ENCODE measurements around the gene ARHGAP29. TPM values are rescaled to one million over a fixed set of nuclear protein-coding genes. Genes with fewer than 3 reads are reported as not detected.
"Not testable (repeated sequence)": the region's sequence is repeated elsewhere in the genome, so short reads cannot be mapped to it uniquely, and the experiment has no call there.

ARHGAP29 gene
- total RNA-seq, 1 donor from 2014 or later, result 67.2 TPM

DNA sequence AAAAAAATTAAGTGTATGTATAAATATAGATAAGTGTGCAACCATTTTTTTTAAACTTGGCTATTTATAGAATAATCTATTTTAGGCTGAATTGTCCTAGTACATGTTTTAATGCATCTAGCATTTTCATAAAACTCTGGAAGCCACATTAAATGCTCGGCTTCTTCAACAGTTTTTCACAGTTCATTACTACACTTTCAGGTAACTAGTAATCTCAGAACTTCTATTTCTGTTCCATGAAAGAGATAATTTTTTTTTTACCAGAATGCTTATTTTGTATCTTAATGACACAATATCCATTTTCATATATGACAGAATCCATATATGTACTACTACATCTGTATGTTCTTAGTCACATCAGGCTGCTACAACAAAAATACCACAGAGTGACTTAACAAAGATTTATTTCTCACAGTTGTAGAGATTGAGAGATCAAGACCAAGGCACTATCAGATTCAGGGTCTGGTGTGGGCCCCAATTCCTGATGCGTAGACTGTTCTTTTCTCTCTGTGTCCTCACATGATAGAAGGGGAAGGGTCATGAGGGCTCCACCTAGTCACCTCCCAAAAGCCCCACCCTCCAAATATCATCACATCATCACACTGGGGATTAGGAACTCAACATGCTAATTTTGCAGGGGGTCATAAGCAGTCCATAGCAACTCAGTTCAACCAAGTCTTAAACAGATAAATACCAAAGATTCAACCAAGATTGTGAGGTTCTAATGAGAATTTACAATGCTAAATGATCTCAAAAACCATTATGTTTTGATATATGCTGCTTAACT lies 43.1 kb downstream of the ARHGAP29 start:
- ATAC-seq, result peak; percentile 26
- DNase-seq (ENCODE audit: low spot score), result no peak
- intact Hi-C loops (cut with DNase I), result no loop called here

DNA sequence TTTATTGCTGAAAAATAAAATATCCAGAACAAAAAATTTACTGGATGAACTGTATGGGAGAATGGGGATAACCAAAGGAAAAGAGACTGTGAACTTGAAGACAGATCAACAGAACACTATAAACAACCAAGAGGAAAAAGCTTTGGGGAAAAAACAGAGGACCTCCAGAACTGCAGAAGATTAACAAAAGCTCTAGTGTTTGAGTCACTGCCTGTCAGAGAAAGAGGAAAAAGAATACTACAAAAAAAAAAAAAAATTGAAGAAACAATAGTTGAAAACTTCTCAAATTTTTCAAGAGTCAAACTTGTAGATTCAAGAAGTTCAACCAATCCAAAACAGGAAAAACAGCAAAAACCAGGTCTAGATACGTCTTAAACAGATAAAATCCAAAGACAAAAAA lies 44.3 kb downstream of the ARHGAP29 start:
- intact Hi-C loops (cut with DNase I), result no loop called here
- ATAC-seq (no peak), DNase-seq (ENCODE audit: low spot score) (no peak)

DNA sequence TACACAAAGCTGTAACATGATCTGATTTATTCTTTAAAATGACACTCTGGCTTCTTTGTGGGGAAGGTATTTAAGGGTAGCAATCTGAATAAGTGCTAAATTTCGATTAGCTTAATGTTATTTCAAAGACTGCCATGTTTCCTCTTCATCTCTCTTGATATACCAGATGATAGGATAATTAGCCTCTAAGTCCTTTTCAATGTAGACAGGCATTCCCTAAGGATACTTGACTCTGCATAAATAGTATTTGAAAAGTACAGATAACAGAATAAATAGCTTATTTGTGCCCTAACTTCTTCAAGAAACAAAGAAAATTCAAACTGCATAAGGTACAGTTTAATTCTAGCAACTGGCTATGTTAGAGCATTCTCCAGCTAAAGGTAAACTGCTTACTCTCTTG lies 46.2 kb downstream of the ARHGAP29 start:
- DNase-seq (ENCODE audit: low spot score) (no peak), ATAC-seq (no peak)
- intact Hi-C loops (cut with DNase I), result no loop called here

DNA sequence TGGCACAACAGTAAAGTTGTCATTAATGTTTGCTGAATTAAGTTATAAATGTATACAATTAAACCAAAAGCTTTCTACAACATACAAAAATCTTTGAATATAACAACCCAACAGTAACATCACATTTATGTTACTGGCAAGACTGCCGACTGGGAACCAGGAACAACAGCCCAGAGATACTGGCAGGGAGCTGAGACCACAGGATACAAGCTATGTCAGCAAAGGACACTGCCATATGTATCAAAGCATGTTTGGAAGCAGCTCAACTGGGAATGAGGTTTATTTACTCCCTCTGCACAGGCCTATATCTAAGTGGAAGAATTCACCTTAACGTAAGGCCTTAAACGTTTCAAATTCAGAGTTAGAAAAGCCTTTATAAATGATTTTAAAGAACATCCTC lies 50.4 kb downstream of the ARHGAP29 start:
- no peak for ATAC-seq
- intact Hi-C loops (cut with DNase I), result no loop called here
- no peak for DNase-seq (ENCODE audit: low spot score)

DNA sequence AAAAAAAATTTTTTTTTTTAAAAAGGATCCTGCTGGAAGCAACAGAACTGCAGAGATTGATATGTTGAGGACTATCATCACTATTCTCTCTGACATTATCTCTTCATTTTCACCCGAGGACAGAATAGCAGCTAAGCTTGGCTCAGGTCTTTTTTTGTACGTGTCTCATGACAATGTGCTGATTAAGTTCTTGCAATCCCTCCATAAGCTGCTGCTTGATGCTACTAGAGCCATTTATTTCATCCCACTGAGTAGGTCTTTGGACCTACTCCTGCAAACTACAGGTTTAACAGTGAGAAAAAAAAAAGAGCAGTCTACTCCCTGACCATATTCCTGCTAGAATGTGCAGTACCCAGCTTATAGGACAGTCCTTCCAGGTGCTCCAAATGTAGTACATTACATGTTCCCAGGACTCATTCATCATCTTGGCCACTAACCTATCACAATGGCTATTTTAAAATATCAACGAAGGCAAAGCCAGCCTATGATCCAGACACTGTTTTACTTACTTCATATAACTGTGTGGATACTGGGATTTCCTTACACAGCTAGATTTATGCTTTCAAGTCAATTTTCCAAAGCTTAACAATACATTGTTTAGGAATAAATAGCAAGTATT lies 54.1 kb downstream of the ARHGAP29 start:
- no peak for DNase-seq (ENCODE audit: low spot score)
- no peak for ATAC-seq
- intact Hi-C loops (cut with DNase I), result no loop called here

DNA sequence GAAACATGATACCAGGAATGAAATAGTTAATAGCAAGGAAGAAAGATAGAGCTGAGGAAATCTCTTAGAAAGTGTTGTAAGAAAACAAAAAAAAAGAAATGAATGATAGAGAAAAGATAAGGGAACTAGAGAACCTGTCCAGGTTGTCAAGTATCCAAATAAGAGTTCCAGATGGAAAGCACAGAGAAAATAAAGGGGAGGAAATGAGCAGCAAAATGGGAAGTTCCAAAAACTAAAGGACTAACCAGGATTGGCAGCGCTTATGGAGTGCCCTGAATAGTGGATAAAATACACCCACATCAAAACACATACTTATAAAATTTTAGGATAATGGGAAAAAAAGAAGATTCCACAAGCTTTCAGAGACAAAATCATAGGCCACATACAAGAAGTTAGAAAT lies 55.2 kb downstream of the ARHGAP29 start:
- intact Hi-C loops (cut with DNase I), result no loop called here
- ATAC-seq (no peak), DNase-seq (ENCODE audit: low spot score) (no peak)

DNA sequence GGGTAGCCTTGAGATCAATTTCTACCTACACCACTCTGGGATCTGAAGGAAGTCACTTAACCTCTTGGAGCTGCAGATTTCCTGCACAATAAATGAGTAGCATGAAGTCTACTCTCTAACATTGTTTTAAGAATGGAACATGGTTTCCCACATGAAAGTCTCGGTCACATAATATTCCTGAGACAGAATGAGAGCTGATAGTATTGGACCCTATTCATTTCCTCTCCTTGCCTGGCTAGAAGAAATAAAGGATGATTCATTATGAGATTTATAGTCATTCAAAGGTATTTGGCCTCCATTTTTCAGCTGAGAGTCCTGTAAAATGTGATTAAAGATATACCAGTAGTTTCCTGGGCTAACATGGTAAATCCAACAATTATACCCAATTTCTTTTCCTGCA lies 56.7 kb downstream of the ARHGAP29 start:
- ATAC-seq, result no peak
- no peak for DNase-seq (ENCODE audit: low spot score)
- intact Hi-C loops (cut with DNase I), result no loop called here

DNA sequence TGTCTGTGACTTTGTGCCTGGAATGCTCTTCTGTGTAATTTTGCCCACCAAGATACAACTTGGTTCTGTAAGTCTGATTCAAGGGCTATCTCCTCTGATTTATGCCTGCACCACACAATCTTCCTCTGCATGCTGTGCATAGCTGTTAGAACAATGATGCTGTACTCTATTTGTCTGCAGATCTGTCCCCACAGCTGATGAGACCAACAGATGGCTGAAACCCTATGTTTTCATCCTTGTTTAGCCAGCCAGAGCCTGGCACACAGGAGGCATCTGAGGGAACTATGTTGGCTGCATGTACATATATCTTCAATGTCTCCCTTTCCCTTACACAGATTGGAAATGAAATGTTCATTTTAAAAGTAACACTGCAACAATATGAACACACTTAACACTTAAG lies 58.5 kb downstream of the ARHGAP29 start:
- intact Hi-C loops (cut with DNase I), result no loop called here
- no peak for DNase-seq (ENCODE audit: low spot score)
- no peak for ATAC-seq

DNA sequence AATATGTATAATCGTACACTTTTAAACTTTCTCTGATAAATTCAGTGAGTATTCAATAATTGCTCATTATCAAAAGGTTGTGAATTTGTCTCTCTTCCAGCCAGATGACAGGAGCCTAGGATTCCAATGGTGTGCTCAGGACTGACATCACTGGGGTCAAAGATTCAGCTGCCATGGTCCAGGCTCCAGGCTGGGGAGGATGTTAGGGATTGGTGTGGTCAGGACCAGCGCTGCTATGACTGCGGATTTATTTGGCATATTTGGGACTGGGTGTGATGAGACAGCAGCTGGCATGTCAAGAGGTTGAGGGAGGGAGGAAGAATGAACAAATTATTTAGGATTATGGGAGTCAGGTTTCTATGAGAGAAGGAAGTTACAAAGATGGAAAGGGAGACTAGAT lies 68.3 kb downstream of the ARHGAP29 start:
- no peak for DNase-seq (ENCODE audit: low spot score)
- intact Hi-C loops (cut with DNase I), result no loop called here
- no peak for ATAC-seq

DNA sequence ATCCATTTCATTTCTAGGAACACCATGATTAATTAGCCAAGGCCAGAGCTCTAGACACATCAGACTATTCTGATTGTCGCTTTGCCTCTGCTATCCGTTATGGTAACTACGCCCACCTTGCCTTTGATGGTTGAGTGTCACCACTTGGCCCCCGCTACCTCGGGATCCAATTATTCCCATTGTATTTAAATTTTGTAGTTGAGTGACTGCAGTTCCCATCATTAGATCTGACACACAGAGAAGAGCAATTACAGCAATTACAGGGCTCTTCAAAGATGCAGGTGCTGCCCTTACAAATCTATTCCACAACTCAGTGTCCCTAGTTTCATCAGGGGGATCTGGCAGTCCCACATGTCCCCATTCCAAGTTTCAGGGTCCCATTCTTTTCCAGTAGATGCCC lies 71.5 kb downstream of the ARHGAP29 start:
- DNase-seq (ENCODE audit: low spot score) (no peak), ATAC-seq (no peak)
- intact Hi-C loops (cut with DNase I), result no loop called here

DNA sequence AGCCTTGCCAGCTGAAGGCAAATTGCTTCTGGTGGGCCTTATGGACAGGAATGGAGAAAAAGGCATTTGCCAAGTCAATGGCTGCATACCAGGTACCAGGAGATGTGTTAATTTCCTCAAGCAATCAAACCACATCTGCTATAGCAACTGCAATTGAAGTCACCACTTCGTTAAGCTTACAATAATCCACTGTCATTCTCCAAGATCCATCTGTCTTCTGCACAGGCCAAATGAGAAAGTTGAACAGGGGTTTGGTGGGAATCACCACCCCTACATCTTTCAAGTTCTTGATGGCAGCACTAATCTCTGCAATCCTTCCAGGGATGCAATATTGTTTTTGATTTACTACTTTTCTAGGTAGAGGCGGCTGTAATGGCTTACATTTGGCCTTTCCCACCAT lies 72.5 kb downstream of the ARHGAP29 start:
- DNase-seq (ENCODE audit: low spot score); ATAC-seq; intact Hi-C loops (cut with DNase I): not testable (repeated sequence)

DNA sequence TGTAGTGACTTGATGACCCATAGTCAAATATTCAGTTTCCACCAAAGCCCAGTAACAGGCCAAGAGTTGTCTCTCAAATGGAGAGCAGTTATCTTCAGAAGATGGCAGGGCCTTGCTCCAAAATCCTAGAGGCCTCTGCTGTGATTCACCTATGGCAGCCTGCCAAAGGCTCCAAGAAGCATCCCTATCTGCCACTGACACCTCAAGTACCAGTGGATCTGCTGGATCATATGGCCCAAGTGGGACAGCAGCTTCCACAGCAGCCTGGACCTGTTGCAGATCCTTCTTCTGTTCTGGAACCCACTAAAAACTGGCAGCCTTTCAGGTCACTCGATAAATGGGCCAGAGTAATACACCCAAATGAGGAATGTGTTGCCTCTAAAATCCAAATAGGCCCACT lies 73.3 kb downstream of the ARHGAP29 start:
- intact Hi-C loops (cut with DNase I); DNase-seq (ENCODE audit: low spot score); ATAC-seq: not testable (repeated sequence)

DNA sequence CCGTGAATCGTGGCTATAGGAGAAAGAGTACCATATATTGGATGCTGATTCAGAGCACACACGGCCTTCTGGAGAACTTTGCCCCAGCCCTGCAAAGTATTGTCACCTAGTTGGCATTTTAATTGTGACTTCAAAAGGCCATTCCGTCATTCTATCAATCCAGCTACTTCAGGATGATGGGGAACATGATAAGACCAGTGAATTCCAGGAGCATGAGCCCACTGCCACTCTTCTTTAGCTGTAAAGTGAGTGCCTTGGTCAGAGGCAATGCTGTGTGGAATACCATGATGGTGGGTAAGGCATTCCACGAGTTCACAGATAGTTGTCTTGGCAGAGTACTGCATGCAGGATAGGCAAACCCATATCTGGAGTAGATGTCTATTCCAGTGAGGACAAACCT lies 74.1 kb downstream of the ARHGAP29 start:
- intact Hi-C loops (cut with DNase I); ATAC-seq; DNase-seq (ENCODE audit: low spot score): not testable (repeated sequence)

DNA sequence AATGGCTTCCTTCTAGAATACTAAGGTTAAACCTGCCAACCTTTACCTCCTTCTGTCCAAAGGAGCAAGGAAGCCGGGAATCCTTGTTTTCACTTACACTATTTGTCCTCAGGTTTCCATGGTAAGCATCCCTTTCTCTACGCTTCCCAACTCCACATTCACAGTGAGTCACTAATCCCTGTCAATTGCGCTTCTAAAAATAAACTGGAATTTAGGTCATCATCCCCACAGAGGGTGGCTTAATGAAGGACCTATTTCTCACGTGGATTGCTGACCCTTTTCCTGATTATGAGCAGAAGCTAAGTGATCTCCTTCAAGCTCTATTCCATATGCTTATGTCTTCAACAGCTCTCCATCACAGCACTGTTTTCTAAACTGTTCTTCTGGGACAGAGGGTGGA lies 76.6 kb downstream of the ARHGAP29 start:
- no peak for DNase-seq (ENCODE audit: low spot score)
- peak; percentile 41 for ATAC-seq
- intact Hi-C loops (cut with DNase I), result no loop called here

DNA sequence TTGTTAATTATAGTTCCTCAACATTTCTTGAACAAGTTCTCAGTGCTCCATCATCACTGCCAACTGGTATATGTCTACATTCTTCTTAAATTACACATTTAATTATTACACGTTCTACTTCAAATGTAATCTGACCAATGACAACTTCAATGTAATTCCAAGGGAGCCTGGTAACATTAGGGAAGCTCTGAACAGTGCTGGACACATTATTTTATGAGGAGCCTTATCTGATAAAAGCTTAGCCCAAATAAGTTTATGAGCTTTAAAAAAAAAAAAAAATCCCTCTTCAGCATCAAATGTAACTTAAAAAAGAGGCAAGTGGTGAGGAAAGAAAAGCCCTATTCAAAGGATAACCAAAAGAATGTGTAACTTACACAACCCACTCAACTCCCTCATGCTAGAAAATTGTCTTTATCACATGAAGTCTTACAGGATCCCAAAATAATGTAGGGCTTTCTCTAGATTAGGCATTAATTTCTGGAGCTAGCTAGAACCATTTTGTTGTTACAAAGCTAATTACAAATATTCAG lies 81.2 kb downstream of the ARHGAP29 start:
- intact Hi-C loops (cut with DNase I), result no loop called here
- no peak for ATAC-seq
- DNase-seq (ENCODE audit: low spot score), result no peak

DNA sequence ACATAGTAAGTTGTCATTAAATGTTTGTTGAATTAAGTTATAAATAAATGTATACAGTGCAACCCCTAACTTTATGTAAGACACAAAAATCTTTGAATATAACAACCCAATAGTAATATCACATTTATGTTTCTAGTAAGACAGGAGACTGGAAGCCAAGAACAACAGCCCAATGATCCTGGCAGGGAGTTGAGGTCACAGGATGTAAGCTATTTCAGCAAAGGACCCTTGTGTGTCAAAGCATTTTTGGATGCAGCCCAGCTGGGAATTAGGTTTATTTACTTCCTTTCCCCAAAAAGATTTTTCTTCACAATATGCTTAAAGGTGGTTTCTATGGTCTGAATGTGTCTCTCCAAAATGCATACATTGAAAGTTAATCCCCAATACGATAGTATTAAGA lies 82.4 kb downstream of the ARHGAP29 start:
- ATAC-seq, result peak; percentile 55
- DNase-seq (ENCODE audit: low spot score), result no peak
- intact Hi-C loops (cut with DNase I), result no loop called here

DNA sequence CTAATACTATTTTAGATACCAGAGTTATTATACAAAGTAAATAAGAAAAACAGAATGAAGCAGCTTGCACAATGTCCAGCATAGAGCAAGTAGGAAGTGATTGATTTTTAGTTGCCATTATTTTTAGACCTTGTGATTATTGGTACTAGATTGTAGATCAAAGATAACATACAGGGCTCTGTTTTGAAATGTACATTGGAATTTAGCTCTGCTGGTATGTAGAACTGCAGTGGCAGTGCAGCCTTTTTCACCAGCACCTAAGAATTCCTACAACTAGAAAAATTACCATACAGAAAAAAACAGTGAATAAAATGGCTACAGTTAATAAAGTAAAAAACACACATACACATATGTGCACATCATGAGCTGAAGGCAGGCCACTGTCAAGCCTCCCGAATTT lies 84.3 kb downstream of the ARHGAP29 start:
- intact Hi-C loops (cut with DNase I), result no loop called here
- DNase-seq (ENCODE audit: low spot score) (no peak), ATAC-seq (no peak)

DNA sequence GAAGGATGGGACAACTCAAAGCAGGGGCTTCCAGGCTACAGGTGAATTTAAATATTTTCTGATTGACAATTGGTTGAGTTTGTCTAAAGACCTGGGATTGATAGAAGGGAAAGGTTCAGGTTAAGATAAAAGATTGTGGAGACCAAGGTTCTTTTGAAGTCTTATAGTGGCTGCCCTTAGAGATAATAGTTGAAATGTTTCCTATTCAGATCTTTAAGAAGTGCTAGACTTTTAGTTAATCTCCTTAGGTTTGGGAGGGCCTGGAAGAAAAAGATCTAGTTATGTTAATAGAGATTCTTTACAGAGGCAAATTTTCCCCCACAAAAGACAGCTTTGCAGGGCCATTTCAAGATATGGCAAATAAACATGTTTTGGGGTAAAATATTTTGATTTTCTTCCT lies 88.2 kb downstream of the ARHGAP29 start:
- intact Hi-C loops (cut with DNase I); DNase-seq (ENCODE audit: low spot score); ATAC-seq: not testable (repeated sequence)

DNA sequence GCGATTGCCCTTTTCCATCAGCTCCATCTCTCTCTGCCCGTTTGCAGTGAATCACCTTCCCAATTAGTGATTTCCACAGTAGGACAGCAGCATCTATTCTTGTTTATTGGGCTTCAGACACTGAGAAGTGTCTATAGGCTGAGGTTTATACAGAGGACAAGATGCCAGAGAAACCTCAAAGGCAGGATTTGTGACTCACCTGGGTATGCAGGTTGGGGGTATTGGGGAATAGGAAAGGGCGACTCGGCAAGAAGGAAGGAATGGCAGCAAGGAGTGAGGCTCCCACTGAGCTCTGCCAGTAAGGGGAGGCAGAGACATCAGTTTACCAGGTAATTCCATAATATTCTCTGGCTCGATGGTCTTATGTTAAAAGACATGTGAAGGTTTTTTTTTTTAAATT lies 91.1 kb downstream of the ARHGAP29 start:
- intact Hi-C loops (cut with DNase I), result no loop called here
- no peak for DNase-seq (ENCODE audit: low spot score)
- no peak for ATAC-seq

DNA sequence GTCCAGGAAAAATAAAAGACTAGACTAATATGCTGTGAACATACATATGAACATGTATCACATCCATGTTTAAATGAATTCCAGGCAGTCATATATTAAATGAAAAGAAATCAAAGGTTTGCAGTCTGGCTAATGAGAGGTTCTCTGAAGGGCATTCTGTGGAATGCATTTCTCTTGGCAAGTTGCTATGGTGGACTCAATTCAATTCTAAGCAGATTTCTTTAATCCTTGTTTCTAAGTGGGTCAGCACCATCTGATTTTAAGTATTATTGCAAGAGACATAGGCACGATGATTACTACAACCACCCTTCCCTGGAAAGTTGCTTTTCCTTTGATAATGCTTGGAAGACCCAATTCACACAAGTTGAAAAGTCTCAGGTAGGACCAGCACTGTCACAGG lies 92.5 kb downstream of the ARHGAP29 start:
- intact Hi-C loops (cut with DNase I), result no loop called here
- no peak for ATAC-seq
- DNase-seq (ENCODE audit: low spot score), result no peak

DNA sequence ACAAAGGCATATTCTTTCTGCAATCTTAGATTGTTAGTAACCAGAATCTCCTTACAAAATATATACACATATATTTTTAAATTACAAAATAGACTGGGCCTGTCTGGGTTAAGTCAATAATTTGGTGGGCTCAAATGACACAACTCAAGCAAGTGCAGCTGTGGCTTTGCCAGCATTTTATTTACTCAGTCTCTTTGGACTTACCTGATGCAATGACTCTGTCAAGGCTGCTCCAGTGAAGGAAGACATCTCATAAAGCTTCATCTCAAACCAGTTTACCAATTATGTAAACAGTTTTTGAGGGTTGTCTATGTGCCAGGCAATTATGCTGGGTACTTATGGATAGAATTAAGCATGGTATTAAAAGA lies 93.6 kb downstream of the ARHGAP29 start:
- intact Hi-C loops (cut with DNase I), result no loop called here
- ATAC-seq (no peak), DNase-seq (ENCODE audit: low spot score) (no peak)

Data from sciatic nerve (tissue), 2 donors.